ENCODE data around the gene CAP2.
"Not testable (repeated sequence)": the region's sequence is repeated elsewhere in the genome, so short reads cannot be mapped to it uniquely, and the experiment has no call there.

The CAP2 gene

GRCh38 chr6:17408081-17408480, 14.7 kb downstream of the CAP2 start:
- no peak for TF ChIP-seq CTCF (IDR thresholded peaks at IDR 0.05; ENCODE audit: control insufficient read depth, insufficient read depth, low read depth, low read length, missing control alignments)
- no peak for DNase-seq (ENCODE audit: low read depth)
- no peak overlapping the region for H3K4me3 ChIP-seq (ENCODE audit: control insufficient read depth, low read depth, low read length)

GRCh38 chr6:17410281-17410680, 16.9 kb downstream of the CAP2 start:
- DNase-seq (ENCODE audit: low read depth), result no peak
- H3K4me3 ChIP-seq (ENCODE audit: control insufficient read depth, low read depth, low read length), result no peak overlapping the region
- no peak for TF ChIP-seq CTCF (IDR thresholded peaks at IDR 0.05; ENCODE audit: control insufficient read depth, insufficient read depth, low read depth, low read length, missing control alignments)

GRCh38 chr6:17413313-17413750, 19.9 kb downstream of the CAP2 start:
- TF ChIP-seq CTCF (IDR thresholded peaks at IDR 0.05; ENCODE audit: control insufficient read depth, insufficient read depth, low read depth, low read length, missing control alignments), result no peak
- DNase-seq (ENCODE audit: low read depth), result no peak
- no peak overlapping the region for H3K4me3 ChIP-seq (ENCODE audit: control insufficient read depth, low read depth, low read length)

- not testable (repeated sequence) for H3K4me3 ChIP-seq (ENCODE audit: control insufficient read depth, low read depth, low read length); DNase-seq (ENCODE audit: low read depth)
Observed at GRCh38 chr6:17414395-17414794, 21.0 kb downstream of the CAP2 start.

- DNase-seq (ENCODE audit: low read depth), result no peak
- H3K4me3 ChIP-seq (ENCODE audit: control insufficient read depth, low read depth, low read length), result no peak overlapping the region
- TF ChIP-seq CTCF (IDR thresholded peaks at IDR 0.05; ENCODE audit: control insufficient read depth, insufficient read depth, low read depth, low read length, missing control alignments), result no peak
Observed at GRCh38 chr6:17415321-17415720, 21.9 kb downstream of the CAP2 start.

- no peak overlapping the region for H3K4me3 ChIP-seq (ENCODE audit: control insufficient read depth, low read depth, low read length)
- DNase-seq (ENCODE audit: low read depth), result no peak
- no peak for TF ChIP-seq CTCF (IDR thresholded peaks at IDR 0.05; ENCODE audit: control insufficient read depth, insufficient read depth, low read depth, low read length, missing control alignments)
Observed at GRCh38 chr6:17416806-17417205, 23.4 kb downstream of the CAP2 start.

GRCh38 chr6:17417817-17418216, 24.4 kb downstream of the CAP2 start:
- H3K4me3 ChIP-seq (ENCODE audit: control insufficient read depth, low read depth, low read length), result no peak overlapping the region

More at GRCh38 chr6:17417817-17418216, 24.4 kb downstream of the CAP2 start:
- no peak for TF ChIP-seq CTCF (IDR thresholded peaks at IDR 0.05; ENCODE audit: control insufficient read depth, insufficient read depth, low read depth, low read length, missing control alignments)
- peak; percentile 78 for DNase-seq (ENCODE audit: low read depth)
